ENCODE data around the gene ERAP2. TPM values are rescaled to one million over a fixed set of nuclear protein-coding genes. Genes with fewer than 3 reads are reported as not detected.

The ERAP2 gene
- total and polyA plus RNA-seq, 10 of the 15 experiments (the other 5 are each of a cell fraction or from before 2014, with no cell fraction given) = 4.0 to 28.7 (median 11.7) TPM

DNA sequence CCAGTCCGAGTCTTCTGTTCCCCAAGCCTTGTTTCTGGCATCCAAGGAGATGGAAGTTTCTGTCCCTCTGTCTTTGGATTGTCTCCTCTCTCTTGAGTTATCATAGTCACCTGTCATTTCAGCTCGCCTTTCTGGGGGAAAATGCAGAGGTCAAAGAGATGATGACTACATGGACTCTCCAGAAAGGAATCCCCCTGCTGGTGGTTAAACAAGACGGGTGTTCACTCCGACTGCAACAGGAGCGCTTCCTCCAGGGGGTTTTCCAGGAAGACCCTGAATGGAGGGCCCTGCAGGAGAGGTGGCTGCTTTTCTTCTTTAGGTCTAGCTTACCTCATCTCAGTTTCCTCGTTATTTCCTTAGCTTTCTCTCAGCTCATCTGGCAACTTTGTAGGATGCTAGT is 25.1 kb downstream of the ERAP2 start (continued):
- TF ChIP-seq, protein P1, sequence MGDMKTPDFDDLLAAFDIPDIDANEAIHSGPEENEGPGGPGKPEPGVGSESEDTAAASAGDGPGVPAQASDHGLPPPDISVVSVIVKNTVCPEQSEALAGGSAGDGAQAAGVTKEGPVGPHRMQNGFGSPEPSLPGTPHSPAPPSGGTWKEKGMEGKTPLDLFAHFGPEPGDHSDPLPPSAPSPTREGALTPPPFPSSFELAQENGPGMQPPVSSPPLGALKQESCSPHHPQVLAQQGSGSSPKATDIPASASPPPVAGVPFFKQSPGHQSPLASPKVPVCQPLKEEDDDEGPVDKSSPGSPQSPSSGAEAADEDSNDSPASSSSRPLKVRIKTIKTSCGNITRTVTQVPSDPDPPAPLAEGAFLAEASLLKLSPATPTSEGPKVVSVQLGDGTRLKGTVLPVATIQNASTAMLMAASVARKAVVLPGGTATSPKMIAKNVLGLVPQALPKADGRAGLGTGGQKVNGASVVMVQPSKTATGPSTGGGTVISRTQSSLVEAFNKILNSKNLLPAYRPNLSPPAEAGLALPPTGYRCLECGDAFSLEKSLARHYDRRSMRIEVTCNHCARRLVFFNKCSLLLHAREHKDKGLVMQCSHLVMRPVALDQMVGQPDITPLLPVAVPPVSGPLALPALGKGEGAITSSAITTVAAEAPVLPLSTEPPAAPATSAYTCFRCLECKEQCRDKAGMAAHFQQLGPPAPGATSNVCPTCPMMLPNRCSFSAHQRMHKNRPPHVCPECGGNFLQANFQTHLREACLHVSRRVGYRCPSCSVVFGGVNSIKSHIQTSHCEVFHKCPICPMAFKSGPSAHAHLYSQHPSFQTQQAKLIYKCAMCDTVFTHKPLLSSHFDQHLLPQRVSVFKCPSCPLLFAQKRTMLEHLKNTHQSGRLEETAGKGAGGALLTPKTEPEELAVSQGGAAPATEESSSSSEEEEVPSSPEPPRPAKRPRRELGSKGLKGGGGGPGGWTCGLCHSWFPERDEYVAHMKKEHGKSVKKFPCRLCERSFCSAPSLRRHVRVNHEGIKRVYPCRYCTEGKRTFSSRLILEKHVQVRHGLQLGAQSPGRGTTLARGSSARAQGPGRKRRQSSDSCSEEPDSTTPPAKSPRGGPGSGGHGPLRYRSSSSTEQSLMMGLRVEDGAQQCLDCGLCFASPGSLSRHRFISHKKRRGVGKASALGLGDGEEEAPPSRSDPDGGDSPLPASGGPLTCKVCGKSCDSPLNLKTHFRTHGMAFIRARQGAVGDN (IDR thresholded peaks at IDR 0.05) = no peak
- TF ChIP-seq RUNX3 (IDR thresholded peaks at IDR 0.05; ENCODE audit: low read length) = peak; percentile 50; the same call in 1 of the 2 replicates
- TF ChIP-seq NR2C1 (IDR thresholded peaks at IDR 0.05) = no peak
- no peak for TF ChIP-seq SUZ12 (IDR thresholded peaks at IDR 0.05; ENCODE audit: unreplicated experiment)
- TF ChIP-seq BRCA1 (IDR thresholded peaks at IDR 0.05; ENCODE audit: low read depth, low read length) = no peak
- TF ChIP-seq NFYA (IDR thresholded peaks at IDR 0.05; ENCODE audit: borderline replicate concordance, low read depth, low read length) = no peak
- TF ChIP-seq, protein P2, sequence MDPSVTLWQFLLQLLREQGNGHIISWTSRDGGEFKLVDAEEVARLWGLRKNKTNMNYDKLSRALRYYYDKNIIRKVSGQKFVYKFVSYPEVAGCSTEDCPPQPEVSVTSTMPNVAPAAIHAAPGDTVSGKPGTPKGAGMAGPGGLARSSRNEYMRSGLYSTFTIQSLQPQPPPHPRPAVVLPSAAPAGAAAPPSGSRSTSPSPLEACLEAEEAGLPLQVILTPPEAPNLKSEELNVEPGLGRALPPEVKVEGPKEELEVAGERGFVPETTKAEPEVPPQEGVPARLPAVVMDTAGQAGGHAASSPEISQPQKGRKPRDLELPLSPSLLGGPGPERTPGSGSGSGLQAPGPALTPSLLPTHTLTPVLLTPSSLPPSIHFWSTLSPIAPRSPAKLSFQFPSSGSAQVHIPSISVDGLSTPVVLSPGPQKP (IDR thresholded peaks at IDR 0.05; ENCODE audit: low read depth, low read length) = no peak
- TF ChIP-seq, protein P3, sequence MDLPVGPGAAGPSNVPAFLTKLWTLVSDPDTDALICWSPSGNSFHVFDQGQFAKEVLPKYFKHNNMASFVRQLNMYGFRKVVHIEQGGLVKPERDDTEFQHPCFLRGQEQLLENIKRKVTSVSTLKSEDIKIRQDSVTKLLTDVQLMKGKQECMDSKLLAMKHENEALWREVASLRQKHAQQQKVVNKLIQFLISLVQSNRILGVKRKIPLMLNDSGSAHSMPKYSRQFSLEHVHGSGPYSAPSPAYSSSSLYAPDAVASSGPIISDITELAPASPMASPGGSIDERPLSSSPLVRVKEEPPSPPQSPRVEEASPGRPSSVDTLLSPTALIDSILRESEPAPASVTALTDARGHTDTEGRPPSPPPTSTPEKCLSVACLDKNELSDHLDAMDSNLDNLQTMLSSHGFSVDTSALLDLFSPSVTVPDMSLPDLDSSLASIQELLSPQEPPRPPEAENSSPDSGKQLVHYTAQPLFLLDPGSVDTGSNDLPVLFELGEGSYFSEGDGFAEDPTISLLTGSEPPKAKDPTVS (IDR thresholded peaks at IDR 0.05; ENCODE audit: low read depth, low read length) = no peak
- TF ChIP-seq, protein P4, sequence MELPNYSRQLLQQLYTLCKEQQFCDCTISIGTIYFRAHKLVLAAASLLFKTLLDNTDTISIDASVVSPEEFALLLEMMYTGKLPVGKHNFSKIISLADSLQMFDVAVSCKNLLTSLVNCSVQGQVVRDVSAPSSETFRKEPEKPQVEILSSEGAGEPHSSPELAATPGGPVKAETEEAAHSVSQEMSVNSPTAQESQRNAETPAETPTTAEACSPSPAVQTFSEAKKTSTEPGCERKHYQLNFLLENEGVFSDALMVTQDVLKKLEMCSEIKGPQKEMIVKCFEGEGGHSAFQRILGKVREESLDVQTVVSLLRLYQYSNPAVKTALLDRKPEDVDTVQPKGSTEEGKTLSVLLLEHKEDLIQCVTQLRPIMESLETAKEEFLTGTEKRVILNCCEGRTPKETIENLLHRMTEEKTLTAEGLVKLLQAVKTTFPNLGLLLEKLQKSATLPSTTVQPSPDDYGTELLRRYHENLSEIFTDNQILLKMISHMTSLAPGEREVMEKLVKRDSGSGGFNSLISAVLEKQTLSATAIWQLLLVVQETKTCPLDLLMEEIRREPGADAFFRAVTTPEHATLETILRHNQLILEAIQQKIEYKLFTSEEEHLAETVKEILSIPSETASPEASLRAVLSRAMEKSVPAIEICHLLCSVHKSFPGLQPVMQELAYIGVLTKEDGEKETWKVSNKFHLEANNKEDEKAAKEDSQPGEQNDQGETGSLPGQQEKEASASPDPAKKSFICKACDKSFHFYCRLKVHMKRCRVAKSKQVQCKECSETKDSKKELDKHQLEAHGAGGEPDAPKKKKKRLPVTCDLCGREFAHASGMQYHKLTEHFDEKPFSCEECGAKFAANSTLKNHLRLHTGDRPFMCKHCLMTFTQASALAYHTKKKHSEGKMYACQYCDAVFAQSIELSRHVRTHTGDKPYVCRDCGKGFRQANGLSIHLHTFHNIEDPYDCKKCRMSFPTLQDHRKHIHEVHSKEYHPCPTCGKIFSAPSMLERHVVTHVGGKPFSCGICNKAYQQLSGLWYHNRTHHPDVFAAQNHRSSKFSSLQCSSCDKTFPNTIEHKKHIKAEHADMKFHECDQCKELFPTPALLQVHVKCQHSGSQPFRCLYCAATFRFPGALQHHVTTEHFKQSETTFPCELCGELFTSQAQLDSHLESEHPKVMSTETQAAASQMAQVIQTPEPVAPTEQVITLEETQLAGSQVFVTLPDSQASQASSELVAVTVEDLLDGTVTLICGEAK (IDR thresholded peaks at IDR 0.05; ENCODE audit: borderline replicate concordance) = no peak
- TF ChIP-seq CEBPB (IDR thresholded peaks at IDR 0.05; ENCODE audit: borderline replicate concordance in 1 of 2, low read depth in 2 of 2, low read length in 2 of 2) = no peak
- peak; percentile 47; the same call in 1 of the 2 replicates for TF ChIP-seq NFIC (IDR thresholded peaks at IDR 0.05; ENCODE audit: low read depth, low read length)
- no peak for TF ChIP-seq ZSCAN29 (IDR thresholded peaks at IDR 0.05)
- no peak for TF ChIP-seq CHD2 (IDR thresholded peaks at IDR 0.05; ENCODE audit: borderline replicate concordance, low read depth, low read length)
- TF ChIP-seq TAF1 (IDR thresholded peaks at IDR 0.05; ENCODE audit: borderline replicate concordance, low read depth, low read length) = no peak
- TF ChIP-seq RCOR1 (conservative IDR thresholded peaks at IDR 0.05; ENCODE audit: low read depth, low read length) = no peak
- TF ChIP-seq DPF2 (IDR thresholded peaks at IDR 0.05) = no peak
- TF ChIP-seq GATAD2B (conservative IDR thresholded peaks at IDR 0.05; ENCODE audit: low read depth) = no peak
- TF ChIP-seq RAD51 (IDR thresholded peaks at IDR 0.05) = no peak
- no peak for TF ChIP-seq ZNF384 (IDR thresholded peaks at IDR 0.05; ENCODE audit: borderline replicate concordance, low read depth, low read length)

Data from GM12878 (cell line).